Neural cell (in vitro differentiated cells): ENCODE results near the gene MED26. TPM values are rescaled to one million over a fixed set of nuclear protein-coding genes. Genes with fewer than 3 reads are reported as not detected.

ENCODE experiments used
- H2AFZ ChIP-seq: fragments of 200-600, 300-800 bp; sonication (generic), shearing (Covaris generic); 2 replicates; pipeline ENCODE4 v1.6.0; 2014; ENCODE audit warnings: low read depth, mild to moderate bottlenecking, antibody characterized with exemption, low read length, moderate library complexity
- H3F3A ChIP-seq: fragments of 200-600 bp; shearing (Covaris generic); 2 replicates; pipeline ENCODE4 v1.6.1; 2016; ENCODE audit warnings: mild to moderate bottlenecking, moderate library complexity, mixed read lengths, antibody characterized with exemption, low read length; ENCODE audit not compliant: insufficient read depth, poor library complexity, severe bottlenecking
- H3K27ac ChIP-seq: fragments of 200-600, 300-800 bp; sonication (generic), shearing (Covaris generic); 2 replicates; pipeline ENCODE4 v1.5.1; 2014; ENCODE audit warnings: mild to moderate bottlenecking, low read length, moderate library complexity
- H3K27me3 ChIP-seq: fragments of 300-800, 200-600 bp; sonication (generic), shearing (Covaris generic); 2 replicates; pipeline ENCODE4 v1.6.0; 2014; ENCODE audit warnings: mild to moderate bottlenecking, low read depth, low read length, moderate library complexity; ENCODE audit not compliant: insufficient read depth
- H3K36me3 ChIP-seq: fragments of 300-800, 200-600 bp; sonication (generic), shearing (Covaris generic); 2 replicates; pipeline ENCODE4 v1.5.1; 2014; ENCODE audit warnings: mild to moderate bottlenecking, antibody characterized with exemption, low read length, moderate library complexity; ENCODE audit not compliant: insufficient read depth
- H3K4me2 ChIP-seq: fragments of 300-800, 200-600 bp; sonication (generic), shearing (Covaris generic); 2 replicates; pipeline ENCODE4 v1.6.0; 2014; ENCODE audit warnings: mild to moderate bottlenecking, low read length
- H3K4me3 ChIP-seq: fragments of 300-800, 200-600 bp; sonication (generic), shearing (Covaris generic); 2 replicates; pipeline ENCODE4 v1.5.1; 2014; ENCODE audit warnings: mild to moderate bottlenecking, low read length, moderate library complexity
- H3K79me2 ChIP-seq: fragments of 200-600 bp; shearing (Covaris generic); replicated peaks from 2 replicates; pipeline ENCODE4 v1.6.0; 2014; ENCODE audit warnings: mild to moderate bottlenecking, low read length, moderate library complexity; ENCODE audit not compliant: insufficient read depth
- H3K9ac ChIP-seq: fragments of 300-800, 200-600 bp; sonication (generic), shearing (Covaris generic); 2 replicates; pipeline ENCODE4 v1.6.1; 2016; ENCODE audit warnings: mild to moderate bottlenecking, low read length, mixed read lengths
- H3K9me2 ChIP-seq: fragments of 200-600 bp; shearing (Covaris generic); 2 replicates; pipeline ENCODE4 v1.6.1; 2016; ENCODE audit warnings: mild to moderate bottlenecking, low read length, mixed read lengths; ENCODE audit not compliant: insufficient read depth
- H3K9me3 ChIP-seq: fragments of 200-600, 300-800 bp; sonication (generic), shearing (Covaris generic); 2 replicates; pipeline ENCODE4 v1.6.1; 2016; ENCODE audit warnings: mild to moderate bottlenecking, mixed run types, low read length, moderate library complexity, mixed read lengths
- H4K20me1 ChIP-seq: fragments of 200-600 bp; shearing (Covaris generic); 2 replicates; pipeline ENCODE4 v1.6.1; 2016; ENCODE audit warnings: mild to moderate bottlenecking, mixed run types; ENCODE audit not compliant: insufficient read depth
- CTCF ChIP-seq: fragments of 450-650 bp; IDR thresholded peaks from 2 replicates; pipeline ENCODE4 v1.5.1; 2014; ENCODE audit warnings: antibody characterized with exemption, mild to moderate bottlenecking, moderate library complexity; ENCODE audit not compliant: poor library complexity, severe bottlenecking
- EP300 ChIP-seq: fragments of 450-650 bp; conservative IDR thresholded peaks from 2 replicates; pipeline ENCODE4 v1.6.1; 2014; ENCODE audit warnings: antibody characterized with exemption, mild to moderate bottlenecking, moderate library complexity; ENCODE audit not compliant: poor library complexity, severe bottlenecking
- EZH2 ChIP-seq: fragments of 200-600, 300-800 bp; shearing (Covaris generic), sonication (generic); IDR thresholded peaks from 2 replicates; pipeline ENCODE4 v1.6.1; 2014; ENCODE audit warnings: antibody characterized with exemption, low read length, borderline replicate concordance, mild to moderate bottlenecking; ENCODE audit not compliant: insufficient read depth, poor library complexity, severe bottlenecking
- MXI1 ChIP-seq: fragments of 450-650 bp; conservative IDR thresholded peaks from 2 replicates; pipeline ENCODE4 v1.6.1; 2014; ENCODE audit warnings: antibody characterized with exemption, mild to moderate bottlenecking; ENCODE audit not compliant: poor library complexity, severe bottlenecking
- POLR2AphosphoS5 ChIP-seq: IDR thresholded peaks from 2 replicates; pipeline ENCODE4 v1.6.1; 2012
- RAD21 ChIP-seq: fragments of 450-650 bp; conservative IDR thresholded peaks from 2 replicates; pipeline ENCODE4 v1.6.1; 2014; ENCODE audit warnings: antibody characterized with exemption, mild to moderate bottlenecking, moderate library complexity
- SMC3 ChIP-seq: fragments of 450-650 bp; conservative IDR thresholded peaks from 2 replicates; pipeline ENCODE4 v1.6.1; 2014; ENCODE audit warnings: antibody characterized with exemption, mild to moderate bottlenecking, moderate library complexity; ENCODE audit not compliant: poor library complexity
- TAF1 ChIP-seq: IDR thresholded peaks from 2 replicates; pipeline ENCODE4 v1.6.1; 2012; ENCODE audit warnings: low read depth
- polyA plus RNA-seq: library from polyadenylated mRNA; depleted of rRNA; stranded (reverse); fragments of >200 nt; gene quantifications from 2 replicates; pipeline ENCODE4 v1.2.3, GENCODE V29; 2014
- TF ChIP-seq, protein P1 (sequence below): IDR thresholded peaks from 2 replicates; pipeline ENCODE4 v1.6.1; 2012; ENCODE audit warnings: borderline replicate concordance

MED26 gene
- polyA plus RNA-seq, 1 donor from 2014 or later, result 4.2 TPM

GRCh38 chr19:16599655-16600346, 28.2 kb downstream of the MED26 start:
- Histone ChIP-seq H3K9ac (no peak overlapping the region), H3K9me3 (no peaks in the 10 kb centered on the region), H3K4me3 (no peak overlapping the region), H4K20me1 (no peaks in the 10 kb centered on the region), H2AFZ (no peak overlapping the region), H3K36me3 (no peaks in the 10 kb centered on the region), H3K79me2 (peaks cover 16% of the 10 kb centered on the region), H3F3A (no peaks in the 10 kb centered on the region), H3K27ac (no peak overlapping the region), H3K27me3 (no peaks in the 10 kb centered on the region), H3K9me2 (no peaks in the 10 kb centered on the region), H3K4me2 (no peak overlapping the region)
- TF ChIP-seq EP300 (no peak), MXI1 (no peak), EZH2 (no peak), TAF1 (no peak), CTCF (no peak), POLR2AphosphoS5 (no peak), SMC3 (no peak), RAD21 (no peak)
- TF ChIP-seq, protein P1, sequence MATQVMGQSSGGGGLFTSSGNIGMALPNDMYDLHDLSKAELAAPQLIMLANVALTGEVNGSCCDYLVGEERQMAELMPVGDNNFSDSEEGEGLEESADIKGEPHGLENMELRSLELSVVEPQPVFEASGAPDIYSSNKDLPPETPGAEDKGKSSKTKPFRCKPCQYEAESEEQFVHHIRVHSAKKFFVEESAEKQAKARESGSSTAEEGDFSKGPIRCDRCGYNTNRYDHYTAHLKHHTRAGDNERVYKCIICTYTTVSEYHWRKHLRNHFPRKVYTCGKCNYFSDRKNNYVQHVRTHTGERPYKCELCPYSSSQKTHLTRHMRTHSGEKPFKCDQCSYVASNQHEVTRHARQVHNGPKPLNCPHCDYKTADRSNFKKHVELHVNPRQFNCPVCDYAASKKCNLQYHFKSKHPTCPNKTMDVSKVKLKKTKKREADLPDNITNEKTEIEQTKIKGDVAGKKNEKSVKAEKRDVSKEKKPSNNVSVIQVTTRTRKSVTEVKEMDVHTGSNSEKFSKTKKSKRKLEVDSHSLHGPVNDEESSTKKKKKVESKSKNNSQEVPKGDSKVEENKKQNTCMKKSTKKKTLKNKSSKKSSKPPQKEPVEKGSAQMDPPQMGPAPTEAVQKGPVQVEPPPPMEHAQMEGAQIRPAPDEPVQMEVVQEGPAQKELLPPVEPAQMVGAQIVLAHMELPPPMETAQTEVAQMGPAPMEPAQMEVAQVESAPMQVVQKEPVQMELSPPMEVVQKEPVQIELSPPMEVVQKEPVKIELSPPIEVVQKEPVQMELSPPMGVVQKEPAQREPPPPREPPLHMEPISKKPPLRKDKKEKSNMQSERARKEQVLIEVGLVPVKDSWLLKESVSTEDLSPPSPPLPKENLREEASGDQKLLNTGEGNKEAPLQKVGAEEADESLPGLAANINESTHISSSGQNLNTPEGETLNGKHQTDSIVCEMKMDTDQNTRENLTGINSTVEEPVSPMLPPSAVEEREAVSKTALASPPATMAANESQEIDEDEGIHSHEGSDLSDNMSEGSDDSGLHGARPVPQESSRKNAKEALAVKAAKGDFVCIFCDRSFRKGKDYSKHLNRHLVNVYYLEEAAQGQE, result no peak

DNA sequence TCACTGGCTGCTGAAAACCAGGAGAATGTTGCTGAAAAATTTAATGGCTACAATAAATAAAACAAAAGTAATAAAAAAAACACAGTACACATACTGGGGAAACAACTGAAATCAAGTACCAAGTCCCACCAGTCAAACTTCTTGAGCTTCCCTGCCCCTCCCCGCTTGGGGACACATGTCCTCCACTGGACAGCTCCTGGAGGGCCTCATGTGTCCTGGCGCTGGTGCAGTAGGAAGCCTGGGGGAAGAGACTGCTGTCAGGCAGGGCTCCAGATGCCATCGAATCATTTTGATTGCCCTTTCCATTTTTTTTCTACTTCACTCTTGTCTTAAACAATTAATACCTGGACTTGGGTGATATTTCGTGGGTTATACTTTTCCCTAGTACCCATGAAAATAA, 29.2 kb downstream of the MED26 start:
- Histone ChIP-seq H3K4me3 (no peak overlapping the region), H3F3A (no peaks in the 10 kb centered on the region), H3K36me3 (no peaks in the 10 kb centered on the region), H3K27ac (no peak overlapping the region), H4K20me1 (no peaks in the 10 kb centered on the region), H2AFZ (no peak overlapping the region), H3K9ac (no peak overlapping the region), H3K9me3 (no peaks in the 10 kb centered on the region), H3K4me2 (no peak overlapping the region), H3K27me3 (no peaks in the 10 kb centered on the region), H3K9me2 (no peaks in the 10 kb centered on the region), H3K79me2 (peaks cover 13% of the 10 kb centered on the region)
- TF ChIP-seq RAD21, result no peak
- no peak for TF ChIP-seq EP300
- no peak for TF ChIP-seq SMC3
- TF ChIP-seq MXI1, result no peak
- TF ChIP-seq, protein P1, result no peak
- no peak for TF ChIP-seq POLR2AphosphoS5
- no peak for TF ChIP-seq CTCF
- TF ChIP-seq TAF1, result no peak
- no peak for TF ChIP-seq EZH2
